ENCODE measurements around the gene MED6. TPM values are rescaled to one million over a fixed set of nuclear protein-coding genes. Genes with fewer than 3 reads are reported as not detected.

Gene MED6
- total RNA-seq, 2 experiments from 2014 or later = 90.2 to 97.2 TPM

DNA sequence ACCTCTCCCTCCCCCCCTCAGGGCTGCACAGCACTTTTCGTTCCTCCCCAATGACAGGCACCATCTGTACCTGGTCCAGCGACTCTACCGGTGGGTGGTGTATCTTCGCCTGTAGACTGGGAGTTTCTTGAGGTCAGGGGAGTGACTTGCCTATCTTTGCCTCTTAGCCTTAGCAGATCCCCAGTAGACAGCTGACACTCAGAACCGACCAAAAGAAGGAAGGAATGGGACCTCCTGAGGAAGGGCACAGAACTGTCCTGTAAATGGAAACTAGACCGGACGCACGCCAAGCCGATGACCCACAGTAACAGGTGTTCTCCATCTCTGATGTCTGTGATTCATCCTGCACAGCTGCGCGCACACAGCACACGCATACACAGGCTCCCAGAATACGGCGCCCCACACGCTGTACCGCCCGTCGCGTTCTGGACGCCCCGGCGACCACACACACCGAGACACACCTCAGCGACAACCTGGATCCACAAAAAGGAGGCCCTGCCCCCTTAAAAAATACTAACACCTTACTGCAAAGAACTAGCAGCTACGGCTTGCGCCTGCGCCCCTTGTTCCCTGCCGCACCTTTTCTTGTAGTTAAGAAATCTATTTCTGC is 40.6 kb upstream of the MED6 start:
- Histone ChIP-seq H3K27ac (ENCODE audit: low read depth in 1 of 2, low read length in 2 of 2) (peak overlapping the region; percentile 32 to 71), H3K36me3 (ENCODE audit: insufficient read depth, low read length) (no peaks in the 10 kb centered on the region), H3K4me3 (ENCODE audit: low read length) (peak overlapping the region; percentile 57), H3K27me3 (ENCODE audit: control insufficient read depth in 1 of 2, insufficient read depth in 2 of 2, low read length in 2 of 2) (no peaks in the 10 kb centered on the region), H3K9me3 (ENCODE audit: control insufficient read depth in 1 of 2, insufficient read depth in 1 of 2, low read length in 2 of 2) (no peaks in the 10 kb centered on the region), H3K4me1 (ENCODE audit: insufficient read depth, low read length) (peaks cover 39% of the 10 kb centered on the region)
- peak; percentile 69 for ATAC-seq (ENCODE audit: poor library complexity)
- Mint-ChIP-seq H3K36me3 (ENCODE audit: low read depth) (peaks cover 29% of the 10 kb centered on the region), H3K4me1 (ENCODE audit: low read depth) (peaks cover 58% of the 10 kb centered on the region), H3K4me3 (peak overlapping the region; percentile 98), H3K27me3 (no peaks in the 10 kb centered on the region), H3K27ac (peak overlapping the region; percentile 98), H3K9me3 (no peaks in the 10 kb centered on the region)
- DNase-seq = peak in 13 of 14 experiments; percentile 29 to 79 (median 57)
- intact Hi-C loops (cut with DNase I, micrococcal nuclease) = loop anchor here (1.0 to 10.0 kb wide), 7 partner anchors 19 to 1026 kb away; partner anchors contain the start of genes MED6 (in 2 of the 2), MAP3K9 (in 1 of the 2), PCNX1 (in 1 of the 2) and SUSD6 (in 1 of the 2)
- ChIA-PET CTCF (interaction anchor here (0.6 to 2.6 kb wide), 6 partner anchors 14 to 266 kb away, joined by 3 to 18 read pairs (median 3); partner anchors contain the start of gene PCNX1), POLR2A (interaction anchor here (0.6 to 7.1 kb wide), 9 partner anchors 11 to 358 kb away, joined by 3 to 182 read pairs (median 6); partner anchors contain the start of genes MAP3K9, MED6 and PCNX1)
- no peak for TF ChIP-seq CTCF (IDR thresholded peaks at IDR 0.05)

GRCh38 chr14:70638416-70638815 is 38.0 kb upstream of the MED6 start:
- intact Hi-C loops (cut with DNase I, micrococcal nuclease) = no loop called here
- Mint-ChIP-seq H3K9me3 (no peaks in the 10 kb centered on the region), H3K4me1 (ENCODE audit: low read depth) (peaks cover 33% of the 10 kb centered on the region), H3K36me3 (ENCODE audit: low read depth) (peaks cover 20% of the 10 kb centered on the region), H3K4me3 (no peak overlapping the region), H3K27ac (no peak overlapping the region), H3K27me3 (no peaks in the 10 kb centered on the region)
- Histone ChIP-seq H3K4me1 (ENCODE audit: insufficient read depth, low read length) (peaks cover 20% of the 10 kb centered on the region), H3K27ac (ENCODE audit: low read depth in 1 of 2, low read length in 2 of 2) (no peak overlapping the region), H3K4me3 (ENCODE audit: low read length) (no peak overlapping the region), H3K36me3 (ENCODE audit: insufficient read depth, low read length) (no peaks in the 10 kb centered on the region), H3K27me3 (ENCODE audit: control insufficient read depth in 1 of 2, insufficient read depth in 2 of 2, low read length in 2 of 2) (no peaks in the 10 kb centered on the region), H3K9me3 (ENCODE audit: control insufficient read depth in 1 of 2, insufficient read depth in 1 of 2, low read length in 2 of 2) (peaks cover 0 to 3% of the 10 kb centered on the region in 2 experiments)
- ATAC-seq (ENCODE audit: poor library complexity) = no peak
- ChIA-PET CTCF (no interaction called here), POLR2A (no interaction called here)
- DNase-seq = no peak
- TF ChIP-seq CTCF (IDR thresholded peaks at IDR 0.05) = no peak

- POLR2A ChIA-PET = interaction anchor here (1.7 kb wide), 1 partner anchor 25 kb away, joined by 4 read pairs; no protein-coding TSS in a partner anchor
- peaks cover 24% of the 10 kb centered on the region for H3K4me1 Mint-ChIP-seq (ENCODE audit: low read depth)
- H3K36me3 Mint-ChIP-seq (ENCODE audit: low read depth) = peaks cover 3% of the 10 kb centered on the region
- Histone ChIP-seq H3K27me3 (ENCODE audit: control insufficient read depth in 1 of 2, insufficient read depth in 2 of 2, low read length in 2 of 2) (no peaks in the 10 kb centered on the region), H3K36me3 (ENCODE audit: insufficient read depth, low read length) (no peaks in the 10 kb centered on the region), H3K4me1 (ENCODE audit: insufficient read depth, low read length) (peaks cover 10% of the 10 kb centered on the region), H3K4me3 (ENCODE audit: low read length) (no peak overlapping the region), H3K27ac (ENCODE audit: low read depth in 1 of 2, low read length in 2 of 2) (no peak overlapping the region), H3K9me3 (ENCODE audit: control insufficient read depth in 1 of 2, insufficient read depth in 1 of 2, low read length in 2 of 2) (peaks cover 0 to 3% of the 10 kb centered on the region in 2 experiments)
- ATAC-seq (ENCODE audit: poor library complexity) = no peak
- H3K9me3 Mint-ChIP-seq = no peaks in the 10 kb centered on the region
- no peak overlapping the region for H3K4me3 Mint-ChIP-seq
- no peak for DNase-seq
- intact Hi-C loops (cut with DNase I, micrococcal nuclease) = no loop called here
- H3K27ac Mint-ChIP-seq = no peak overlapping the region
- TF ChIP-seq CTCF (IDR thresholded peaks at IDR 0.05) = no peak
- H3K27me3 Mint-ChIP-seq = no peaks in the 10 kb centered on the region
- CTCF ChIA-PET = interaction anchor here (1.2 kb wide), 1 partner anchor 14 kb away, joined by 3 read pairs; no protein-coding TSS in a partner anchor
These were observed 35.6 kb upstream of the MED6 start for GRCh38 chr14:70635971-70636595.

Measured in CD4-positive, alpha-beta T cell (primary cell).